NCI-H446 treated with DMSO at 0.1 percent for 48 hours (cell line): ENCODE measurements around the gene CRTC1.
"Not testable (repeated sequence)": the region's sequence is repeated elsewhere in the genome, so short reads cannot be mapped to it uniquely, and the experiment has no call there.

ENCODE experiments used
- DNase-seq: peaks from one replicate; lab custom pipeline; 2025; lab: John Stamatoyannopoulos, UW

CRTC1 gene

DNA sequence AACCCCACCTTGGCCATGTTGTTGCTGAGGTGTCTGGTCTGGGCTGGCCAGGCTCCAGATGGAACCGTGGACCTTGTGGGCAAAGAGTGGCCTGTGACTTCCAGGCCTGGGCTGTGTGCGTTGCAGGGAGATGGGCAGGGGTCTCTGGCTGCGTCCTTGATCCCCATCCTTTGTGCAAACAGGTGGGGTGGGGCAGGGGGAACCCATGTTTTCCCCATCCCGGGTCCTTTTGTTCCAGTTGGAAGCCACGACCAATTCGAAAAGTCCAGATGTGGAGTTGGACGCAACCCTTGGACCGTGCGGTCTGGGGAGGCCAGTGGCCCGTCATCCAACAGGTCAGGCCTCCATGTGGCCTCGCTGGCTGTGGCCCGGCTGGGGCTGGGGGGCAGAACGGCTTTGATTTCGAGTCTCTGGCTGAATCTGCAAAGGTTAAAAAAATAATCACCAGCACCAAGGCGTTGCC, 120.7 kb downstream of the CRTC1 start:
- DNase-seq = no peak

DNA sequence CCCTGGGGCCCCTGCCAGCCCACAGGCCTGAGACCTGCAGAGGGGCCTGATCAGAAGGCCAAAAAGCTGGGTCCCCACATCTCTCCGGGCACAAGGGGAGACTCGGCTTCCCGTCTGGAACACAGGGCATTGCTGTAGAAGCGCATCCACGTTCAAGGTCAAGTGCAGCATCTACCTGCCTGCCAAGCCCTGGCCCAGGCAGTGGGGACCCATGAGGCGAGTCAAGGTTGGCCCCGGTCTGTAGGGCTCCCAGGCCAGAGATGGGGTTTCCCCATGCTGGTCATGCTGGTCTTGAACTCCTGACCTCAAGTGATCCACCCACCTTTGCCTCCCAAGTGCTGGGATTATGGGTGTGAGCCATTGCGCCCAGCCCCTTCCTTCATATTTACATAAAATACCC, 121.2 kb downstream of the CRTC1 start:
- no peak for DNase-seq

DNA sequence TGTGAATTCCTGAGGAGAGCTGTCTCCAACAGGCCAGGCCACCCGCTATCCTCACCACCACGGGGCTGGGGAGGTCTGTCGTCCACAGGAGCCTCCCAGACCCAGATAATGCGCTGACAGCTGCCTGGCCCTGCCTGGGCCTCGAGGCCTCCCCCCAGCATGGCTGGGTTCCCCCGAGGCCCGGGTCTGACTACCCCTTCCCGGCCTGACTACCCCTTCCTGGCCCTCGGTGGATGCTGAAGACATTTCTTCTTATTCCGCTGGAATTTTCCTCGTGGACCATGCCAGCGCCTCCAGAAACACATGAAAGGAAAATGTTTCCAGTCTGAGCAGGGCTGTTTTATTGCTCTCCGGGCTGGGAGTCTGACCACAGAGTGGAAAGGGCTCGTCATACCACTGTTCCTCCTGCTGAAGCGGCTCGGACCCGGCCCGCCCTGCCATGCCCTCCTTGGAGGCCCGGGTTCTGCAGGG, 124.4 kb downstream of the CRTC1 start:
- DNase-seq = no peak

DNA sequence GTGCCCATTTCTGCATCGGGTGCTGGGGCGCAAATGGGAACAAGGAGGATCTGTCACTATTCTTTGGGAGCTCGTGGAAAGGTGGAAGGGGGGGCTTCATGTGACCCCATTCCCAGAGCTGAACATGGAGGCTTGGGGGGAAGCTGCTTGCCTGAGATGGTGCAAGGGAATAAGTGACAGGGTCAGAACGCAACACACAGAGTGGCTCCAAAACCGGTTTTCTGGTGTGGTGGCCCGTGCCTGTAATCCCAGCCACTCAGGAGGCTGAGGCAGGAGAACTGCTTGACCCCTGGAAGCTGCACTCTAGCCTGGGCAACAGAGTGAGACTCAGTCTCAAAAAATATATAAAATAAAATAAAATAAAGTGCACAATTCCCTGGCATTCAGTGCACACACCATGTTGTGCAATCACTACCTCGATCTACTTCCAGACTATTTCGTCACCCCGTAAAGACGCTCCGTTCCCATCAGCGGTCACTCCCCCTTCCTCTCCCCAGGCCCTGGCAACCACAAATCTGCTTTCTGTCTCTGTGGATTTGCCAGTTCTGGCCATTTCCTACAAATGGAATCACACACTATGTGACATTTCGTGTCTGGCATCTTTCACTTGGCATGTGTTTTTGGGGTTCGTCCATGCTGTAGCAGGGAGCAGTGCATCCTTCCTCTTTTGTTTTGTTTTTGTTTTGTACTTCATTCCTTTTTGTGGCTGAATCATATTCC, 125.8 kb downstream of the CRTC1 start:
- no peak for DNase-seq

DNA sequence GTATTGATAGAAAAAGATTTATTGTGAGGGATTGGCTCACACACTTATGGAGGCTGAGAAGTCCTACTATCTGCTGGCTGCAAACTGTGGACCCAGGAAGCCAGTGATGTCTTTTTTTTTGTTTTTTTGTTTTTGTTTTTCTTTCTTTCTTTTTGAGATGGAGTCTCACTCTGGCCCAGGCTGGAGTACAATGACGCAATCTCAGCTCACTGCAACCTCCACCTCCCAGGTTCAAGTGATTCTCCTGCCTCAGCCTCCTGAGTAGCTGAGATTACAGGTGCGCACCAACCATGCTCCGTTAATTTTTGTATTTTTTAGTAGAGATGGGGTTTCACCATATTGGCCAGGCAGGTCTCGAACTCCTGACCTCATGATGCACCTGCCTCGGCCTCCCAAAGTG, 128.2 kb downstream of the CRTC1 start:
- not testable (repeated sequence) for DNase-seq

DNA sequence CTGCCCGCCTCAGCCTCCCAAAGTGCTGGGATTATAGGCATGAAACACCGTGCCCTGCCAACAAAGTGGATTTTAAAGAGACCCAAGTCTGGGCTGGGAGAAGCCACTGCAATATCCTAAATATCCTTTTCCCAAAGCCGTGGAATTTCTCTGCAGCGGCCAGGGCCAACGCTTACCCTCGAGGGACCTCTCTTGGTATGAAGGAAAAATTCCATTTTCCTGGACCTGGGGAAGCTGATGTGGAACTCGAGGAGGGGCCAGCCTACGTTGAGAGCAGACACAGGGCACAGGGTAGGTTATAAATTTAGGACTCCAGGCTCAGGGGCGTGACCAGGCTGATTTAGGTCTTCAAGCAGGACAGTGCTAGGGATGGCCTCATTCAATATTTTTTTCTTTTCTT, 130.6 kb downstream of the CRTC1 start:
- no peak for DNase-seq

DNA sequence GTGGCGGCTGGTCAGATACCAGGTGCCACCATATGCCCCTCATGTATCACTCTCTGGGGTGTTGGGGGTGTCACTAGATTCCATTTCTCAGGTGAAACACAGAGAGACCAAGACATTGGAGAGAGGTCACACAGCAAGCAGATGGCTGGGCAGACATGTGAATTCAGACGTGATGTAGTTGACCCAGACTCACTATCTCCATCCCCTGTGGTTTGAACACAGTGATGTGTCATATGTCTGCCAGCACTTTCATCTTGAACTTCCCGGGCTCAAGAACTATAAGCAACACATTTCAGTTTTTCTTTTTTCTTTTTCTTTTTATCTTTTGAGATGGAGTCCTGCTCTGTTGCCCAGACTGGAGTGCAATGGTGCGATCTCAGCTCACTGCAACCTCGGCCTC, 132.2 kb downstream of the CRTC1 start:
- no peak for DNase-seq

DNA sequence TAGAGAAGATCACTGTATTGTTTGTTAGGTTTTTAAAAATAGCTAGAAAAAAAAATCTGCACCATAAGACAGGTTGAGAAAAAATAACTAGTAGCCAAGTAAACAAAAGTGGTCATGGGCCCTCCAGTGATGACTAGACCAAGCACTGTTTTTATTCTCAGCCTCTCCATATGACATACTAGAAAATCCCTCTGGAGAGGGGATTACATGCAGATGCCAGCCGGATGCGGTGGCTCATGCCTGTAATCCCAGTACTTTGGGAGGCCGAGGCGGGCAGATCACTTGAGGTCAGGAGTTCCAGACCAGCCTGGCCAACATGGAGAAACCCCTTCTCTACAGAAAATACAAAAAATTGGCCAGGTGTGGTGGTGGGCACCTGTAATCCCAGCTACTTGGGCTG, 133.2 kb downstream of the CRTC1 start:
- DNase-seq = not testable (repeated sequence)

DNA sequence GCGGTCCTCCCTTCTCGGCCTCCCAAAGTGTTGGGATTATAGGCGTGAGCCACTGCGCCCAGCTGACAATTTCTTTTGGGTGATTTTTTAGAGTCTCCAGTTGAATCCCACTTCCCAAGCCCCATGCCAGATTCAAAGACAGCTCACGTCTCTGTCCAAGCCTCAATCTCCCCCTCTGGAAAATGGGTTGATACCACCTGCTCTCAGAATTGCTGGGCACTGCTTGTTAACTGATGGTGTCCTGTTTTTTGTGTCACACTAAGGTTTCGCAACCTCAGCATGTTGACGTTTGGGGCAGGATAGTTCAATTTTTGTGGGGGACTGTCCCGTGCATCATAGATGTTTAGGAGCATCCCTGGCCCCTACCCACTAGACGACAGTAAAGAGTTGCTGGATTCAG, 134.1 kb downstream of the CRTC1 start:
- DNase-seq = no peak

DNA sequence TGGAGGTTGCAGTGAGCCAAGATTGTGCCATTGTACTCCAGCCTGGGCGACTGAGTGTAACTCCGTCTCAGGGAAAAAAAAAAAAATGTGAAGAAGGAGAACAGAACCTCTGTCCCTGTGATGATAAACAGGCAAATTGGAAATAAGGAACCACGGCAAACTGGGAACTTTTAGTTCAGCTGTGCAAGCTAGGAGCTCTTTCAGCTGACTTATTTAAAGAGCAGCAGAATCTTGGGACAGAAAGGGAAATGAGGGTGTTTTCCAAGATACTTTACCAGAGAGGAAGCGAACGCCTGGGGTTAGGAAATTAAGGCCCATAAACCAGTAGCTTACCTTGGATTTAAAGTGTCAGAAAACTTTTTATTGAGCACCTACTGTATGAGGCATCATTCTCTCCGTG, 145.3 kb downstream of the CRTC1 start:
- no peak for DNase-seq

DNA sequence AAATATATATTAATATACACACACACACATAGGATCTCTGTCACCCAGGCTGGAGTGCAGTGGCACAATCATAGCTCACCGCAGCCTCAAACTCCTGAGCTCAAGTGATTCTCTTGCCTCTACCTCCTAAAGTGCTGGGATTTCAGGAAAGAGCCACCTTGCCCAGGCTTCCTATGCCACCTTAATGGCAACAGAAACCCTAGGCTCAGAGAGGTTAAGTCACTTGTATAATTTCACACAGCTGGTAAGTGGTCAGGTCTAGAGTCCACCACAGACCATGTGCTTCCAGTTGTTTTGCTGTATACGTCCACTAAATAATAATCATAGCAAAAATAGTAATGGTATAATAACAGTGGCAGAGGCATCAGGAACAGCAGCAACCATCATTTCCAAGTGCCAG, 147.0 kb downstream of the CRTC1 start:
- DNase-seq = no peak

DNA sequence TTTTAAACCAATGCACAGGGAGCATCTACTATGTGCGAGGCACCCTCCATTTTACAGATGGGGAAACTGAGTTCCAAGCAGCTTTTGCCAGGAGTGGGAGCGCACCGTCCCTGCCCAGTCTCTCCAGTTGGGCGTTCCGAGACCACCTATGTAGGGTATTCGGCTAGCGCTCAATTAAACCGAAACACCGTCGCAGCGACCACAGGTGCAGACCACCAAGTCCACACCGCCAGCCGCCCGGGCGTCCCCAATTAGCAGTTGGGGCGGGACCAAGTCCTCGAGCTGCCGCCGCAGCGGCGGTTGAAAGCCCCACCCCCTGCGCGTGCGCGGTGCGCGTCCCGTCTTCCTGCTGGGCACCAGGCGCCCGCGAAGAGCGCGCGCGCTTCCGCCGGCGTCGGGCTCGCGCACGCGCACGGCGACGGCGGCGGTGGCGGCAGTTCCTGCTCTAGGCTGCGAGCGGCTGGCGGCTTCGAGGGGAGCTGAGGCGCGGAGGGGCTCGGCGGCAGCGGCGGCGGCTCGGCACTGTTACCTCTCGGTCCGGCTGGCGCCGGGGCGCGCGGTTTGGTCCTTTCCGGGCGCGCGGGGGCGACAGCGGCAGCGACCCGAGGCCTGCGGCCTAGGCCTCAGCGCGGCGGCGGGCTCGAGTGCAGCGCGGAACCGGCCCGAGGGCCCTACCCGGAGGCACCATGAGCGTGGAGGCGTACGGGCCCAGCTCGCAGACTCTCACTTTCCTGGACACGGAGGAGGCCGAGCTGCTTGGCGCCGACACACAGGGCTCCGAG, 148.2 kb downstream of the CRTC1 start, which contains the start of gene UPF1:
UPF1 (plus strand) TSS at position 436 of the 782 bp plus-strand sequence; CDS start at position 687, 251 bp downstream.
- DNase-seq = peak; percentile 85
